ENCODE data around the gene SARDH. TPM values are rescaled to one million over a fixed set of nuclear protein-coding genes. Genes with fewer than 3 reads are reported as not detected.

Gene SARDH
- total RNA-seq, 4 donors from 2014 or later: 0.34 to 0.88 (median 0.57) TPM; not detected in 1

DNA sequence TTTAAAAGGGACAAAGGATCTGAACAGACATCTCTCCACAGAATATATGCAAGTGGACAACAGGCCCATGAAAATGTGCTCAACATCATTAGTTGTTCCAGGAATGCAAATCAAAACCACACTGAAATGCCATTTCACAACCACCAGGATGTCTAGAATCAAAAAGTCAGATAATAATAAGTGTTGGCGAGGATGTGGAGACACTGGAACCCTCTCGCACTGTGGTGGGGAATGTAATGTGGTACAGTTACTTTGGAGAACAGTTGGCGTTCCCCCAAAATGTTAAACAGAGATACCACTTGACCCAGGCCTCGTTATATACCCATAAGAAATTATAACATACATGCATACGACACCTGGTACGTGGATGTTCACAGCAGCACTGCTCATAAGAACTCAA lies 38.6 kb downstream of the SARDH start:
- TF ChIP-seq, protein P1, sequence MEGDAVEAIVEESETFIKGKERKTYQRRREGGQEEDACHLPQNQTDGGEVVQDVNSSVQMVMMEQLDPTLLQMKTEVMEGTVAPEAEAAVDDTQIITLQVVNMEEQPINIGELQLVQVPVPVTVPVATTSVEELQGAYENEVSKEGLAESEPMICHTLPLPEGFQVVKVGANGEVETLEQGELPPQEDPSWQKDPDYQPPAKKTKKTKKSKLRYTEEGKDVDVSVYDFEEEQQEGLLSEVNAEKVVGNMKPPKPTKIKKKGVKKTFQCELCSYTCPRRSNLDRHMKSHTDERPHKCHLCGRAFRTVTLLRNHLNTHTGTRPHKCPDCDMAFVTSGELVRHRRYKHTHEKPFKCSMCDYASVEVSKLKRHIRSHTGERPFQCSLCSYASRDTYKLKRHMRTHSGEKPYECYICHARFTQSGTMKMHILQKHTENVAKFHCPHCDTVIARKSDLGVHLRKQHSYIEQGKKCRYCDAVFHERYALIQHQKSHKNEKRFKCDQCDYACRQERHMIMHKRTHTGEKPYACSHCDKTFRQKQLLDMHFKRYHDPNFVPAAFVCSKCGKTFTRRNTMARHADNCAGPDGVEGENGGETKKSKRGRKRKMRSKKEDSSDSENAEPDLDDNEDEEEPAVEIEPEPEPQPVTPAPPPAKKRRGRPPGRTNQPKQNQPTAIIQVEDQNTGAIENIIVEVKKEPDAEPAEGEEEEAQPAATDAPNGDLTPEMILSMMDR (IDR thresholded peaks at IDR 0.05; ENCODE audit: low read depth): no peak

DNA sequence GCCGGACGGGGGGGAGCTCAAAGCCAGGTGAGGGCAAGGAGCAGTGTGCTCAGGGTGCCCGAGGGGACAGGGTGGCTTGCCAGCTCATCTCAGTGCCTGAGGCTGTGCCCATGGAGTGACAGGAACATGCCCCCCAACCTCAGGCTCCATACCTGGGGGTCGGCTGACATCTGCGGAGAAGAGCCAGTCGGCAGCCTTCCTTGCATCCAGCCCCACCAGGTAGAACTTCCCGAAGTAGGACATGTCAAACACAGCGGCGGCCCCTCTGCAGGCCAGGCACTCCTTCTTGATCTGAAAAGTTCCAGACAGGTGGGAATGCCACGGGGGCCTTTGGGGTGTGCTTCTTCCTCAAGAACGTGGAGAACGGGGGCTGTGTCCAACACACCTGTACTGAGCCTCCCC lies 42.1 kb downstream of the SARDH start:
- TF ChIP-seq, protein P1 (IDR thresholded peaks at IDR 0.05; ENCODE audit: low read depth): no peak

DNA sequence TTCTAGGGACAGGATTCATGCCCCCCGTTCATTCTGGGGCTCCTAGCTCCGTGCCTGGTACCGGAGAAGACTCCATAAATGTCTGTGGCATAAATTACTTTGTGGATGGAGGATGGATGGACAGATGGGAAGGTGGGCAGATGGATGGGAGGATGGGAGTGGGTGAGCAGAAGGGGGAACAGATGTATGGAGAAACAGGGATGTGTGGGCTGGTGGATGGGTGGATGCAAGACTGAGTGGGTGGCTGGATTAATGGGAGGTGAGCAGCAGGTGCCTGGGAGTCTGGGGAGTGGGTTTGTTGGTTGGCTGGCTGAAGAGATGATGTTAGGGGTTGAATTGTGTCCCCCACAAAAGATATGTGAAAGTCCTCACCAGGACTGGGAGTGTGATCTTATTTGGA lies 43.5 kb downstream of the SARDH start:
- TF ChIP-seq, protein P1 (IDR thresholded peaks at IDR 0.05; ENCODE audit: low read depth): no peak

DNA sequence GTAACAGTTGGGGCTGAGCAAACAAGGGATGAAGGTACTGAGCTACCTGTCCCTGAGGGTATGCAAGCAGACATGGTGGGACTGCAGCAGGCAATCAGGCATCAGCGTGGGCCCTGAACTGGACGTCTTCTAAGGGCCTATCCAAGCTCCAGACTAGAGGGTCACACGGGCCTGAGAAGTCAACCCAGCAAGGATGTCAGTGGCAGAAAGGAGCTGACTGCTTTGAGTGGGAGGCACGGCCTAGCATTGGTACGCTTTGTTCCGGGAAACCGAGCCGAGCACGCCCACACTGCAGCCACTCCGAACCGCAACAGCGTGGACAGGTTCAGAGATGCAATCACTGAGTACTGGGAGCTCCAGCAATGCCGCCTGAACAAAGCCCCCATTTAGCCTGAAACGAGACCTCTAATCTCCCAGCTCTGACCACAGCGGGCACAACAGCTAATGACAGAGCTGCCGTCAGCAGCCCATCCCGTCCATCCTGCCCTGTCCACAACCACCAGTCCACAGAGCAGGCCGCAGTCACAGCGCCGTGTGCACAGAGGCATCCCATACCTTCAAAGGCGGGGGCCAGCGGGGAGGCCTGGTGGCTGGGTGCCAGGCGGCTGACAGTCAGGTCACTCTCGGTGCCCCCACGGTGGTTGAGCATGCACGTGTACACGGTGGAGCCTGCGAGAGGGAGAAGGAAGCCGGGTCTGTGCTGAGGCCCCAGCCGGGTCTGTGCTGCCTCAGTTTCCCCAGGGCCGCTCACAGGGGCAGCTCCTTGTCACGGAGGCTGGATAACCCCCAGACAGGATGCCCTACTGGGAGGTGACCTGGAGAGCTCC lies 44.2 kb downstream of the SARDH start:
- TF ChIP-seq, protein P1 (IDR thresholded peaks at IDR 0.05; ENCODE audit: low read depth): no peak

DNA sequence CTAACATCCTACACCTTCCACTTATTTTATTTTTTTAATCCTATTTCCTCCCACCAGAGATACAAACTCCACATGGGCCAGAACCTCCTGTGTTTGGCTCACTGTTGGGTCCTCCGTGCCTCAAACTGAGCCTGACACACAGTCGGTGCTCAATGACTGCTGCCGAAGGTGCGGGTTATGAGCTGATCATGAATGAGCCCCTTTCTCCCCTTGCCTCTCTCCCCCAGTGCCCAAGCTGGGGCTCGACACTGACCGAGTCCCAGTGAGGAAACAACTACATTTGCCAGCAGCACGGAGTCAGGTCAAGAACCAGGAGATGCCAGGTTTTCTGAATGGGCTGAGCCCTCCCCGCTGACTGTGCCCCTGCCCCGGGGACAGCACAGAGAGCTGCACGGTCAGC lies 45.0 kb downstream of the SARDH start:
- TF ChIP-seq, protein P1 (IDR thresholded peaks at IDR 0.05; ENCODE audit: low read depth): no peak

DNA sequence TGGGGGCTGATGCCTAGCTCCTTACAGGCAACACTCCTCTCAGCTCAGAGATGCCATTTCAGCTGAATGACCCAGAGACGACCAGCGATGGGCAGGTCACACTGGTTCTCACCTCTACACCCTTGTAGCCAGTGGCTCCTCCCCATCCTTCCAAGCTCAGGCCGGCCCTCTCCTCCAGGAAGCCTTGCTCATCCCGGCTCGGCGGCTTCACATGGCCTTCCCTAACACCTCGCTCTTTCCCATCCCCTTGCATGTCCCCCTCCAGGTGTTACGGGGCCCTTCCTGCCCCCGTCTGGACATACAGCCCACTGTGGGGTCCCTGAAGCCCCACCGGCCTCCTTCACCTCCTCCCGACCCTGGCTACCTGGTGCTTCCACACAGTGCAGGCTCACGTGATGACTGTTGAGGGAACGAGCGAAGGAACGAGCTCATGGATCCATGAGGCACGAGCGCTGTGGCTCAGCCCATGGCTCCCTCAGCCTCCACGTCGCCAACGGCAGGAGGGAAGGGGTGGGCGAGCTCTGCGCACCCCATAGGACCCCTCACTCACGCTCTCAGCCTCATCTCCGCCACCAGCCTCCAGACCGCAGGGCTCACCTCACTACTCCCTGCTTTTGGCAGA lies 45.7 kb downstream of the SARDH start:
- TF ChIP-seq, protein P1 (IDR thresholded peaks at IDR 0.05; ENCODE audit: low read depth): no peak

DNA sequence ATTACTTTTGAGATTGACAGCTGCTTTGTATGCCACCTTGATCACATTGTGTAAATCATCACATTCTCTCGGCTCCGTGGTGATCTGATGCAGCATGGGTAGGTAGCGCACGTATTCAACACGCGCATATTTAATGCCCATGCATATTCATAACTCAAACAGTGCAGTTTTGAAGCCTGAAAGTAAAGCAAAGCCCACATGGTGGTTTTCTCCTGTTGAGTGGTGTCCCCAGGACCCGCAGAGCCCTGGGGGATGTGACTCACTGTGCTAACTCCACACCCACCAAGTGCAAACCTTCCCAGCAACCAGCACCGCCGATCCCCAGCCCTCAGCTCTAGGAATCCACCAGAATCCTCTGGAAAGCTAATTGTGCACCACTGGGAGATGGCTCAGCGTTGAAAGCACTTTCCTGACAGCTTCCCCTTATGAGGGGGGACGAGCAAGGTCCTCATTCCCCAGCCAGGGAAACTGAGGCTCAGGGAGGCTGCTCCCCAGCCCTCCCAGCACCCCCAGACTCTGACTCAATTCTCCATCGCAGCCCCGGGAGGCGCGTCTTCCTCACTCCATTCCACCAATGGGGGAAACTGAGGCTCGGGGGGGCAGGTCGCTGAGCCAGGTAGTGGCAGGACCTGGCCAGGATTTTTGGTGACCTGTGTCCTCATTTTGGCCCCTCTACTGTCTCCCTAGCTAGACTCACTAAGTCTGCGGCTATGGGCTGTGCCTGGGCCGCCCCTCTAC lies 46.4 kb downstream of the SARDH start:
- TF ChIP-seq, protein P1 (IDR thresholded peaks at IDR 0.05; ENCODE audit: low read depth): no peak

Data from subcutaneous adipose tissue (tissue), 4 donors.